ENCODE data around the gene GORASP2.

GORASP2 gene

GRCh38 chr2:170924969-170925368, 4.1 kb upstream of the GORASP2 start:
- DNase-seq, result no peak

- DNase-seq, result no peak
These were observed 3.1 kb upstream of the GORASP2 start for GRCh38 chr2:170925923-170926322.

GRCh38 chr2:170926743-170927297, 2.2 kb upstream of the GORASP2 start:
- no peak for DNase-seq

- DNase-seq, result peak in 1 of 2 donors; percentile 16
These were observed 823 bp upstream of the GORASP2 start for GRCh38 chr2:170928036-170928823.

GRCh38 chr2:170929686-170930050, 615 bp downstream of the GORASP2 start:
- peak; percentile 31 to 38 for DNase-seq

- DNase-seq, result peak; percentile 25 to 31
These were observed 1.3 kb downstream of the GORASP2 start for GRCh38 chr2:170930131-170930990.

- no peak for DNase-seq
These were observed 1.9 kb downstream of the GORASP2 start for GRCh38 chr2:170930991-170931266.

- no peak for DNase-seq
These were observed 3.1 kb downstream of the GORASP2 start for GRCh38 chr2:170932166-170932565.

- no peak for DNase-seq
These were observed 3.9 kb downstream of the GORASP2 start for GRCh38 chr2:170932948-170933347.

- DNase-seq, result no peak
These were observed 8.8 kb downstream of the GORASP2 start for GRCh38 chr2:170937709-170938379.

- no peak for DNase-seq
These were observed 11.0 kb downstream of the GORASP2 start for GRCh38 chr2:170940066-170940465.

GRCh38 chr2:170942615-170943014, 13.6 kb downstream of the GORASP2 start:
- no peak for DNase-seq

- no peak for DNase-seq
These were observed 14.0 kb downstream of the GORASP2 start for GRCh38 chr2:170943041-170943440.

GRCh38 chr2:170943596-170943995, 14.5 kb downstream of the GORASP2 start:
- no peak for DNase-seq

- DNase-seq, result no peak
These were observed 15.5 kb downstream of the GORASP2 start for GRCh38 chr2:170944545-170944944.

- DNase-seq, result no peak
These were observed 20.4 kb downstream of the GORASP2 start for GRCh38 chr2:170949415-170949814.

- no peak for DNase-seq
These were observed 21.2 kb downstream of the GORASP2 start for GRCh38 chr2:170950221-170950761.

- no peak for DNase-seq
These were observed 24.9 kb downstream of the GORASP2 start for GRCh38 chr2:170953941-170954340.

GRCh38 chr2:170963386-170963785, 34.3 kb downstream of the GORASP2 start:
- DNase-seq, result no peak

- no peak for DNase-seq
These were observed 36.6 kb downstream of the GORASP2 start for GRCh38 chr2:170965446-170966225.

GRCh38 chr2:170966648-170967396, 37.8 kb downstream of the GORASP2 start:
- DNase-seq, result no peak

- DNase-seq, result no peak
These were observed 38.5 kb downstream of the GORASP2 start for GRCh38 chr2:170967553-170967952.
